HG02763 (cell line): ENCODE data around the gene CACYBP.
A peak's percentile ranks its signal among the peaks of the same experiment; 100 is the strongest.

ENCODE experiments used
- ATAC-seq: cut with Tn5 transposase; IDR thresholded peaks from one replicate; pipeline ENCODE4 v1.9.1; 2021; ENCODE audit warnings: mild to moderate bottlenecking, moderate library complexity; ENCODE audit not compliant: unreplicated experiment

Gene CACYBP

GRCh38 chr1:174971902-174972301 lies 27.8 kb upstream of the CACYBP start:
- ATAC-seq: no peak

- ATAC-seq: no peak
These were observed 25.0 kb upstream of the CACYBP start for GRCh38 chr1:174974711-174975119.

DNA sequence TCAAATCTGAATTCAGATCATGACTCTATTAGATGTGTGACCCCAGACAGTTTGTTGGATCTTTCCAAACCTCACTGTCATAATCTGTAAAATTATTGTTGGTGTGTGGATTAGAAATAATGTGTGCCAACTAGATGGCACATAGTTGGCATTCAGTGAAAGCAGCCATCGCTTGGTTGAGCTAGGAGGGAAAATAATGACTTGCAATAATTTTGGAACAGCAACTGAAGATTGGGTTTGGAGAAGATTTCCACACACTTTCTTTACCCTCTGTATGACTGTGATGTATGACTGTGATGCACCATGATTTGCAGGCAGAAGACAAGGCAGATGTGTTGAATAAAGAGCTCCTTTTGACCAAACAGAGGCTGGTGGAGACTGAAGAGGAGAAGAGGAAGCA lies 24.0 kb upstream of the CACYBP start:
- ATAC-seq: no peak

DNA sequence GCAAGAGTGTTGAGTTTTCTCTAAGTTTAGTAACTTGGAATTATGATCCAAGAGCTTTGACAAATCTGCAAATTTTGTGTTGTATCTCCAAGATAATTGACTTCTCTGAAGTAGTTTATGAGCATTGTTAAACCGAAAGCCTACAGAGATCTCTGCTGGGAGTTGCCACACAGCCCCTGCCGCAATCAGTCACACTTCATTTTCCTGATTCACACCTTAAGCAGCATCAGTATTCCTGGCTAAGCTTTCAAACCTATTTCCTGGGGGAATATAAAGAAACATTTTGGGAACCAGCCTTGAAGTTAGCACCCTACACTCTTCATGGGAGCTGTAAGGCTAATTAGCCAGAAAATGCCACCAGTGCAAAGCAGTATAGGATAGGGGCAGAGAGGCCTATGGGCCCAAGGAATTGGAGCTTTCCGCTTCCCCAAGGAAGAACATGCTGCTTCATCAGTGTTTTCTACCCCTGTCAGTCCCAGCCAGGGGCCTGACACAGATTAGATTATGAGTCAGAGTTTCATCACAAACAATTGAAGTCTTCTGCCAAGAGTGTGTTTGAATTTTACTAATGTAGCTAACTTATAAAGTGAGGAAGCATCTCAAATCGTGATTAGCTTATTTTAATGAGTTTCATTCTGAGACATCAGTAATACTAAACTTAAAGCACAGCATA lies 23.2 kb upstream of the CACYBP start:
- ATAC-seq: no peak

GRCh38 chr1:174982971-174983689 lies 16.6 kb upstream of the CACYBP start:
- no peak for ATAC-seq

- no peak for ATAC-seq
These were observed 14.8 kb upstream of the CACYBP start for GRCh38 chr1:174984952-174985351.

- no peak for ATAC-seq
These were observed 11.2 kb upstream of the CACYBP start for GRCh38 chr1:174988539-174988938.

GRCh38 chr1:174988986-174989385 lies 10.8 kb upstream of the CACYBP start:
- no peak for ATAC-seq

- no peak for ATAC-seq
These were observed 10.1 kb upstream of the CACYBP start for GRCh38 chr1:174989536-174990220.

- no peak for ATAC-seq
These were observed 9.3 kb upstream of the CACYBP start for GRCh38 chr1:174990382-174990999.

DNA sequence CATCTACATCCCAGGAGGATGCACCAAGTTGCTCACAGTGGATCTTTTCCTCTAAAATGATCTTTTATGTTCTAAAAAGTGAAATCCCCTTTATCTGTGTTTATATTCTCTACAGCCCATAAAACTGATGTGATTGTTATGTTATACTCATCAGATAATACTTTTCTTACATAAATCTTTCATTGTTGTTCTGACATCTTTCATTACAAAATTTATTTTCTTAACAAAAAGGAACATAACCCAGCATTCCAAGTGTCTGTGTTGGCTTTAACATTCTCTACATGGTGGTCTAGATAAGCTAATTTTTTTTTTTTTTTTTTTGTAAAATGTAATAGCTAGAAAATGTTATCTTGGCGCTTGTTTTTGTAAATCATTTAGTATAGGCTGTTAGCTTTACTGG lies 8.3 kb upstream of the CACYBP start:
- no peak for ATAC-seq

DNA sequence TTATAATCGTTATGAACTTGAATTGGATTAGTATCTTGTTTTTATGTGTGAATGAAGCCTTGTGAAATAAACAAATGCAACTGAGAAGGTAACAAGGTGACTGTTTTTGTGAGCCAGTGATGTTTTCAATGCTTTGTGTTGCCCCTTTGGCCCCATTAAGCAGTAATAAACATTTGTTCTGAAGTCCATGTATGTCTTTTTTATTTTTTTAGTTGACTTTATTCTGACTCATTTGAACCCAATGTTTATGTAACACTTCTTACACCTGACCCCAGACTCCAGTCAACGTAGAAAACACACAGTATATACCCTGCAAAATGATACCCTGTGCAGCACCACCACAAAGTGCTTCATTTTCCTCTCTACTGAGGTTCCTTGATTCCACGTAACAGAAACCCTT lies 4.6 kb upstream of the CACYBP start:
- ATAC-seq: no peak

DNA sequence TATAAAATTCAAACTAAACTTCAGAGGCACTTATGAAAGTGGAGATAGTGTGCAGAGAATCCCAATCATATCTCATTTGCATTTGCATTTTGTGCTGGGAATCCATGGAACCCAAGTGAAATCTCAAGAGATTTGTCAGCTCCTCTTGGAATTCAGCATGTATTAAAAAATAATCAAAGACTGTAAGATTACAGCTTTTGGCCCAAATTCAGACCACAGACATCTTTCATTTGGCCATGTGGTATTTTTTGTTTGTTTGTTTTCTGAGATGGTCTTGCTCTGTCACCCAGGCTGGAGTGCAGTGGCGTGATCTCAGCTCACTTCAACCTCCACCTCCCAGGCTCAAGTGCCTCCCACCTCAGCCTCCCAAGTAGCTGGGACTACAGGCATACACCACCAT lies 3.8 kb upstream of the CACYBP start:
- ATAC-seq: no peak

- no peak for ATAC-seq
These were observed 3.3 kb upstream of the CACYBP start for GRCh38 chr1:174996476-174996875.

DNA sequence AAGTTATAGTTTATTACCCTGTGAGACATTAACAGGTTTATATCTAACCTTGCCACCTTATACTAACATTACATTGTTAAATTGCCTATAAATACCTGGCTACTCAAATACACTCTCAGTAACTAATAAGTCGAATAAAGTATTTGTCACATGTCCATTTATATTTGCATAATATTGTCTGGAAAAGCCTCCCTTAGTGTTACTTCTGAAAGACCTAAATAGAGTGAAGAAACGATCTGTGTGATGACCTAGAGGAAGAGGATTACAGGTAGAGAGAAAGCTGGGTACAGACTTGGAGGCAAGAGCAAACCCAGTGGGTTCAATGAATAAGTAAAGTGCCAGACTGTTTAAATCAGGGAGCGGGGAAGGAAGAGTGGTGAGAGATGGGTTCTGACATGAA lies 2.7 kb upstream of the CACYBP start:
- no peak for ATAC-seq

DNA sequence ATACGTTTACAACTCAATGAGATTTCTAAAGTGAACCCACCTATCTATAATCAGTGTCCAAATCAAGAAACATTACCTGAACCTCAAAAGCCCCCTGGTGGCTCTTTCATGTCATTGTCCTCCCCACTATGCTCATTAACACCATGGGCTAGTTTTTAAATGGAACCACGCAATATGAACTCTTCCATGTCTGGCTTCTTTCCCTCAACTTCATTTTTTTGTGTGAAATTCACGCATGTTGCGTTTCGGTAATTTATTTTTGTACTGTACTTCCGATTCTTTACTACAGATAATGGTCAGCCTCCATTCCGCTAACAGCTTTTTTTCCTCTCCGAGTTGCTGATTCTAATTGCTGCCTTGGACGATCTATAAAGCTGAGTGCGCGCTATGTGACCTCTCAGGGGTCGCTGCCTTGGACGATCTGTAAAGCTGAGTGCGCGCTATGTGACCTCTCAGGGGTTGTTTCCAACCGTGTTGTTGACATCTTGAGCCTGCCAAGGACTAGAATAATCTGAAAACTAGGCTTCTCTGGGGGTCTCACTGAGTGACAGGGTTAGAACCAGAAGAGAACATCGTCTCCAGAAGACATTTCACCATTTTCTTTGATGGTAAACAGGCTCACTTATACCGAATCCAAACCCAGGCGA lies 1.1 kb upstream of the CACYBP start:
- ATAC-seq: peak; percentile 0

DNA sequence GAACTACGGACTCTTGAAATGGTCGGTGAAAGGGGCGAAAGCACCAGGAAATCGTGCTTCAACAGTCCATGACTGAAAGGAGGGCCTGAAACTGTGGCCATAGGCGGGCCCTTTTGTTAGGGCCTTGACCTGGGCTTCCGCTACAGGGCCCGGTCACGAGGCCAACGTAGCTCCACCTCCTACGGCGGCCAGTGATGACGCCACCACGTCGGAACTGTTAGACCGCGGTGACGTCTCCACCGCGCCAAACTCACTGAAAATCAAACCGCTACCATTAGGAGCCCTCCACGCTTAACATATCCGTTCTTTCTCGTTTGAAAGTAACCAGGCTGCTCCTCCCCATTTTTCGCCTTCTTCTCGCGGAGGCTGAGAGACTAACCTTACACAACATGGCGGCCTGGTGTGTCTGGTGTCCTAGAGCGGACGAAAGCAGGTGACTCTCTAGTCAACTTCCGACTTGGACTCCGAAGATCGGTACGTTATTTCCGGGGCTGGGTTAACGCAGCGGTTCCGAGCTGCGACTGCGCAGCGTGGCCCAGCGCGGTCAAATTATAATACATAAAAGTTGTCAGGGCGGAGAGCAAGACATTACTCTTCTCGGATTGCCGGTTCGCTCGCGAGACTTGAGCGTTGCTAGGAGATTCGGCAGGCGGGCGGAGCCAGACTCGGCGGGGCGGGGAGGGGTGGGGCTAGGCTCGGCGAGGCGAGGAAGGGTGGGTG lies 371 bp upstream of the CACYBP start:
- ATAC-seq: peak; percentile 76

DNA sequence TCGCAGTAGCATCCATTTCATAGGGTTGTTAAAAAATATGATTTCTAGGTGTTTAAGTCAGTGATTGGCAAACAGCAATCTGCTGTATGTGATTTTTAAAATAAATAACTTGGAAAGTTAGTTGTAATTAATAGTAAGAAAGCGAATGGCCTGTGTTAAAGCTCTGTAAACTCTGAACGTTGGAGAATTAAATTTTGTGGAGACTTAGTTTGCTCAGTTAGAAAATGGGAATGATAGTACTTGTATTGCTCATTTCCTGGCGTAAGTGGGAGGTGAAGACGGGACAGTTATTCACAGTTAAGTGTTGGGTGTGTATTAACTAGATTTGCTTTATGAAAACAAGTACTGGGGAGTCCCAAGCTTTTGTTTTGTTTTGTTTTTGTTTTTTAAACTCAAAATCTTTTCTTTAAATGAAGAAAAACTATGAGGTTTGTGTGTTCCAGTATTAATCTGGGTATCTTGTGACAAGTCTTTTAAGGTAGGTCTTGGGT lies 995 bp downstream of the CACYBP start:
- ATAC-seq: no peak

- no peak for ATAC-seq
These were observed 3.3 kb downstream of the CACYBP start for GRCh38 chr1:175002910-175003517.

DNA sequence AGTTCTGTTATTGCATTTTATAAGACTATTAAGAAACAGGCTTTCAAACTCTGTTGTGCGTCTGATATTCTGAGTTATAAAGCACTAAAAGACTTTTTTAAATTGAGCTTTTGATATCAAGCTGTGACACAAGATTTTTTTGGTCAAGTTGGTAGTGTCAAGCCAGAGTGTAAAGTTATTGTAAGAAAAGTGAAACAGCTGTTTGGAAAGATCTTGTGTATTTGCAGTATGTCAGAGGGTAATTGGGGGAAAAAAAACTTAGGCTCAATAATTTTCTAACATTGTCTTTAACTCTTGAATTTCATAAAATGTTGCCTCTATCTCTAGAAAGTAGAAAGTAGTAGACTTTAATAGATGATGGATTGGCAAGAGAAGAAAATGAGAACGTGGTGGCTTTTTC lies 3.8 kb downstream of the CACYBP start:
- no peak for ATAC-seq
